GM19328 (cell line): ENCODE measurements around the gene GLRA1.
"Not testable (repeated sequence)": the region's sequence is repeated elsewhere in the genome, so short reads cannot be mapped to it uniquely, and the experiment has no call there.

ENCODE experiments used
- ATAC-seq: cut with Tn5 transposase; IDR thresholded peaks from one replicate; pipeline ENCODE4 v1.9.1; 2021; ENCODE audit warnings: mild to moderate bottlenecking, moderate library complexity; ENCODE audit not compliant: unreplicated experiment

Gene GLRA1

DNA sequence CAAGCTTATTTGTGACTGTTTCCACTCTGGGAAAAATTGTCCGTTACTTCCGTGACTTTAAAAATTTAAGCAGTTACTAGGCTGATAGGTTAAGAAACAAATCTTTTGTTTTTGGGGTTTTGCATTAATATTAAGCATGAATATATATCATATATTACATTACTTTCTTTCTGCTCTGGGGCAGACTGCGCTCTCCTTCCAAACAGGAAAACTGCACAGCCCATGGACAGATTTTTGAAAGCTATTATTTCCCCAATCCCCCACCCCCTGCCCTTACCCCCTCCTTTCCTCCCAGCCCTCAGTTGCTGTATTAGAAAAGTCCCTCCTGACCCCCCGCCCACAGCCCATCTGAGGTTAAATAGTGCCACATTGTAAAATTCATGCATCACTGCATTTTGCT, 102.5 kb downstream of the GLRA1 start:
- no peak for ATAC-seq

GRCh38 chr5:151820903-151821302, 103.7 kb downstream of the GLRA1 start:
- ATAC-seq, result no peak

GRCh38 chr5:151820271-151820670, 104.4 kb downstream of the GLRA1 start:
- no peak for ATAC-seq

GRCh38 chr5:151819830-151820229, 104.8 kb downstream of the GLRA1 start:
- ATAC-seq, result no peak

GRCh38 chr5:151815051-151815450, 109.6 kb downstream of the GLRA1 start:
- ATAC-seq, result no peak

GRCh38 chr5:151812757-151813309, 111.8 kb downstream of the GLRA1 start:
- no peak for ATAC-seq

DNA sequence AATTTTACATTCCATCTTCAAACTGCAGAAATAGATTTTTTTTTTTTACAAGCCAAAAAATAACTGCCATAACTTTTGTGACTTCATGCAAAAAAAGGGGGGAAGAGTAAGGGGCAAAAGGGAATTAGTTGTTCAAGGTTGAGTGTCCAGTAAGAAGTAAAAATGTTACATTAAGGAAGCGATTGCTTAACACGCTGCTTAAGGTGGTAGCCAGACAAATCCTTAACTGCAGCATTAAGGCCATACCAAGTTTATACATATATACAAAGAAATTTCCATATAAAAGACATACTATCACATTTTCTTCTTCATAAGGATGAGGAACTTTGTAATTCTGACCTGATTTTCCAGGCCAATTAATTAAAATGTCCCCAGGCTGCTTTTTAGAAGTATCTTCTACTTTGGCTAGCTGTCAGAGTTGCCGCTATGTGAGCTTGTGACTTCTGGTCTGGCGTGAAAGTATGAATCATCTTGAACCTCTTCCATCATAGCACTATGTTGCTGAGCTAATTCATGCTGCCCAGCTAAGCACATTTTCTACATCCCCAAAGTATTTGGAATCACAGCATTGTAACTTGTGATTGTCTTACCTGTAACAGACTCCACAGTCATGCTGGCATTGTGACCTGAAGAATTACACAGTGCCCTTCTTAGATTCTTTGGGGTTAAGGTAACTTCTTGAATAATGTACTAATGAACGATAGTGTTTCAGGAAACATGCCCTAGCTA, 112.9 kb downstream of the GLRA1 start:
- no peak for ATAC-seq

GRCh38 chr5:151810897-151811296, 113.8 kb downstream of the GLRA1 start:
- no peak for ATAC-seq

DNA sequence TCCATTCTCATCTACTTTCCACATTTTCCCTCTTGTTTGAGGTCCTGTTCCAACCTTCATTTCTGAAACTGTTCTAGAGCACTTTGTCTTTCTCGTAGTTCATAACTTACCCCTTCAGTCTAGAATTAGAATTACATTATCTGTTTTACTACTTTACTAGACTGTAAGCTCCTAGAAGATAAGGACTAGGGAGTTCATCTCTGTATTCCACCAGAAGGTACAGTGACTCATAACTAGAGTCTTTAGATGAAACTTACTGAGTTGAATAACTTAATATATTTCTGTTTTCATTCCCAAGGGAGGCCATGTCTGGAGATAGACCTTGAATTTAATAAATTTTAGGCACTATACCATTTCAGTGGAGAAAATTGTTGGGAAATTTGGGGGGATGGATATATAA, 114.2 kb downstream of the GLRA1 start:
- no peak for ATAC-seq

- no peak for ATAC-seq
These were observed 116.0 kb downstream of the GLRA1 start for GRCh38 chr5:151808451-151809169.

DNA sequence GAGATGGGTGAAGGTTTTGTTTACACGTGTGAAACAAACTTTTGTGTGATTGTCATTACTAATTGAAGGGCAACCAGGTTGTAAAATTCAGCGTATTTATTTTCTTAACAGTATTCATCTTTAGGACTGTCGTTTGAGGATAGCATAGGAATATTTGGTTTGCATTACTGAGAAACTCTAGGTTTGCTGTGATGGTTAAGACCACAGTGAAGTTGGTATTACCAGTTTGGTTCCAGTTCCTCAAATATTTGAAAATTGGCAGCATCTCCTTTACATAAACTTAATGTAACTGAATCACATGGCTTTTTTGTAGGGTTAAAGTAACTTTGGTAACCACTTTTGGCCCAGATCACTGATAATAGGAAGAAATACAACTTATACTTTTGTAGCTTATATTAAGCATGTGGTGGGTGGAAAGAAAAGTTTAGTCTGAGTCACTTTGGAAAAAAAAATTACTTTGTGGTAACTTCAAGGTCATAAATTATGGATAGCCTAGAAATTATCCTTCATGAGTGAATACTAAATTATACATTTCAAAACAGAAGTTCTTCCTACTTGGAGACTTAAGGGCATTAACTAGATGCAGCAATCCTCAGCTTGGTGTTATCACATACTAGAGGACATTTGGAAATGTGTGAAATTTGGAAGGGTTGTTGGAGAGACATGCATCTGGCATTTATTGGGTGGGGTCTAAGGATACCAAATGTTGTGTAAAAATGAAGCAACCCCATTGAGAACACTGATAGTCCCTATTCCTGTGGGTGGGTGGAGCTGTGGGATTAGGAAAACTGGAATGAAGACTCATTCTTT, 119.0 kb downstream of the GLRA1 start:
- ATAC-seq, result no peak

DNA sequence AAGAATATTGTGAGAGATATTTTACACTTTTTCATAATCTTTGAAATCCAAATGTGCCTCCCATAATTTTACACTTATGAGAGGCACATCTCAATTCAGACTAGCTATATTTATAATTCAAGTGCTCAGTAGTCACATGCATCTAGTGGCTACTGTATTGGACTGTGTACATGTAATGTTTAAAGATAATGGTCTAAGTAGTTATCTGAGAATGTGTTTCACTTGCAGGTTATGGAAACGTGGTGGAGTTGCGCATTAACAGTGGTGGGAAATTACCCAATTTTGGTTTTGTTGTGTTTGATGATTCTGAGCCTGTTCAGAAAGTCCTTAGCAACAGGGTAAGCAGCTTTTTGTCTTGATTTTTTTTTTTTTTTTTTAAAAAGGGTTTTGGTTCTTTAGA, 124.1 kb downstream of the GLRA1 start:
- ATAC-seq, result no peak

DNA sequence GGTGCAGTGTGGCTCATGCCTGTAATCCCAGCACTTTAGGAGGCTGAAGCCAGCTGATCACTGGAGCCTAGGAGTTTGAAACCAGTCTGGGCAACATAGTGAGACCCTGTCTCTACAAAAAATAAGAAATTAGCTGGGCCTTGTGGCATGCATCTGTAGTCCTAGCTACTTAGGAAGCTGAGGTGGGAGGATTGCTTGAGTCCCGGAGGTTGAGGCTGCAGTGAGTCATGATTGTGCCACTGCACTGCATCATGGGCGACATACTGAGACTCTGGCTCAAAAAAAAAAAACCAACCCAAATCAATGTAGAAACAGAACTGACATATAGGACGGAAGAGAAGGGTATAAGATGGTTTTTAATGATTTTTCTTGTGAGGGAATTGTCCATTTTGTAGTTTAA, 125.2 kb downstream of the GLRA1 start:
- ATAC-seq, result no peak

DNA sequence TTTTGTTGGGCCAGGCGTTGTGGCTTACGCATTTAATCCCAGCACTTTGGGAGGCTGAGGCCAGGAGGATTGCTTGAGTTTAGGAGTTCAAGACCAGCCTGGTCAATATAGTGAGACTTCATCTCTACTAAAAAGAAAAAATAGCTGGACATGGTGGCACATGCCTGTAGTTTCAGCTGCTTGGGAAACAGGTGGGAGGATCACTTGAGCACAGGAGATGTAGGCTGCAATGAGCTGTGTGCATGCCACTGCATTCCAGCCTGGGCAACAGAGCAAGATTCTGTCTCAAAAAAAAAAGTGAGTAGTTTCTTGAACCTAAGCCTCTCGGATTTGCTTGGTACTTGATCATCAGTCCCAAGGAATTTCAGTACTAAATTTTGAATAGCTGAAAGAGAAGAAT, 126.0 kb downstream of the GLRA1 start:
- no peak for ATAC-seq

GRCh38 chr5:151795426-151795825, 129.2 kb downstream of the GLRA1 start:
- no peak for ATAC-seq

DNA sequence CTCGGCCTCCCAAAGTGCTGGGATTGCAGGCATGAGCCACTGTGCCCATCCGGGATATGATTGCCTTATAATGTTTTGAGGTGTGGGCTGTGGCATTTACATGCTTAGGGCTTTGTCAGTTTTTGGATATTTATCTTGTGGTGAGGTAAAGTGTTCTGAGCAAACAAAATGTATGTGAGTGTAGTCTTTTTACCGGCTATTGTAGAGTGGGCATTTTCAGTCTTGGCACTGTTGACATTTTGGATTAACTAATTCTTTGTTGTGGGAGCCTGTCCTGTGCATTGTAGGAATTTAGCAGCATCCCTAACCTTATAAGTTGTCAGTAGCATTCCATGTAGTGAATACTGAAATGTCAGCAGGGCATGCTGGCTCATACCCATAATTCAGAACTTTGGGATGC, 131.3 kb downstream of the GLRA1 start:
- ATAC-seq, result no peak

DNA sequence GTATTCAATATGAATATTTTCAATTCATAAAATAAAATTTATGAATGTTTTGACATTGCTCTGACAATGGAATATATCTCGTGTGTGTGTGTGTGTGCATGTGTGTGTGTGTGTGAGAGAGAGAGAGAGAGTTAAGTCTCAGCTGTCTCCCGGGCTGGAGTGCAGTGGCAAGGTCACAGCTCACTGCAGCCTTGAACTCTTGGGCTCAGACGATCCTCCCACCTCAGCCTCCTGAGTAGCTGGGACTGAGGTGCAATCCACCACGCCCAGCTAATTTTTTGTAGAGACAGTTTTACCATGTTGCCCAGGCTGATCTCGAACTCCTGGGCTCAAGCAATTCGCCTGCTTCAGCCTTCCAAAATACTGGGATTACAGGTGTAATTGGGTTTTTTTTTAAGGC, 136.8 kb downstream of the GLRA1 start:
- ATAC-seq, result no peak

DNA sequence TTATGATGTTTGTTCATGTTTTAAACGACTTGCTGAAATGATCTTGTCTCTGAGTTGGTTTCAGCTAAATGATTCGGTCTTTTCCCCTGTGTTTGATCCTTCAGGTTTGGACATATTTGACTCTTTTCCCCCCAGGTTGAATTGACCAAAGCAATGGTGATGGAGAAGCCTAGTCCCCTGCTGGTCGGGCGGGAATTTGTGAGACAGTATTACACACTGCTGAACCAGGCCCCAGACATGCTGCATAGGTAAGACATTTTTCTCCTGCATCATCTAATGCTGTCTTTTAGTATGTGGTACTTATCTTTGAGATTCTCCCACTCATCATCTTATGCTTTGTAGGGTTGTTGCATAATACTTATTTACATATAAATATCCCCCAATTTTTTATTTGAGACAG, 138.2 kb downstream of the GLRA1 start:
- ATAC-seq, result no peak

GRCh38 chr5:151784141-151784540, 140.5 kb downstream of the GLRA1 start:
- no peak for ATAC-seq

DNA sequence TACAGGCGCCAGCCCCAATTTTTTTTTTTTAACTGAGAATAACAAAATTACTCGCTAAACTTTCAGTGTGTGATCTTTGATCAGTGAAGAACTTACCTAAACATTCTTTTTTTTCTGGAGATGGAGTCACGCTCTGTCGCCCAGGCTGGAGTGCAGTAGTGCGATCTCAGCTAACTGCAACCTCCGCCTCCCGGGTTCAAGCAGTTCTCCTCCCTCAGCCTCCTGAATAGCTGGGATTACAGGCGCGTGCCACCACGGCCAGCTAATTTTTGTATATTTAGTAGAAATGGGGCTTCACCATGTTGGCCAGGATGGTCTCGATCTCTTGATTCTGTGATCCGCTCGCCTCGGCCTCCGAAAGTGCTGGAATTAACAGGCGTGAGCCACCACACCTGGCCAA, 141.0 kb downstream of the GLRA1 start:
- not testable (repeated sequence) for ATAC-seq

GRCh38 chr5:151781201-151781600, 143.4 kb downstream of the GLRA1 start:
- ATAC-seq, result no peak
